Pericardium fibroblast (primary cell): Measurements from ENCODE around the gene FAM186B. TPM values are rescaled to one million over a fixed set of nuclear protein-coding genes. Genes with fewer than 3 reads are reported as not detected.

Source experiments
- total RNA-seq: library from RNA; depleted of rRNA; stranded (reverse); fragments of >200 nt; gene quantifications from 2 replicates; pipeline ENCODE4 v1.2.3, GENCODE V29; 2015

Gene FAM186B
- total RNA-seq = 0.23 TPM in 1 of 2 replicates, not detected in the other

GRCh38 chr12:49605539-49605938, at the start of gene FAM186B:
Gene FAM186B (minus strand): TSS chr12:49605639. CDS start chr12:49605477, 162 bp downstream.

GRCh38 chr12:49623142-49623904, 17.9 kb upstream of the FAM186B start, which contains the start of gene PRPF40B:
Gene PRPF40B (plus strand): TSS chr12:49623561. CDS start chr12:49623591, 30 bp downstream.

GRCh38 chr12:49567611-49568441, 37.6 kb downstream of the FAM186B start, which contains the start of gene MCRS1:
Gene MCRS1 (minus strand): TSS chr12:49568142. CDS start chr12:49566731, 1,411 bp downstream.

GRCh38 chr12:49538510-49539403, 66.7 kb downstream of the FAM186B start, which contains the start of gene KCNH3:
Gene KCNH3 (plus strand): TSS chr12:49539030. CDS start chr12:49539417, 387 bp downstream.

Other genes with a start within 250 kb of the FAM186B start
- gene SPATS2, start 238.2 kb downstream of the FAM186B start, total RNA-seq = 15.3 and 27.0 TPM in 2 replicates
- gene KCNH3, start 66.6 kb downstream of the FAM186B start, total RNA-seq = not detected in 2 replicates
- gene MCRS1, start 37.5 kb downstream of the FAM186B start, total RNA-seq = 49.5 and 58.8 TPM in 2 replicates
- 7.3 and 7.6 TPM in 2 replicates for gene PRPF40B, start 17.9 kb upstream of the FAM186B start, total RNA-seq
- 12.1 and 12.3 TPM in 2 replicates for gene FMNL3, start 101.8 kb upstream of the FAM186B start, total RNA-seq
- gene TMBIM6, start 135.9 kb upstream of the FAM186B start, total RNA-seq = 331 and 352 TPM in 2 replicates
- 29.6 and 36.8 TPM in 2 replicates for gene NCKAP5L, start 222.8 kb upstream of the FAM186B start, total RNA-seq
- 3.6 and 3.7 TPM in 2 replicates for gene BCDIN3D, start 237.5 kb upstream of the FAM186B start, total RNA-seq